ENCODE results near the gene SOD2. TPM values are rescaled to one million over a fixed set of nuclear protein-coding genes. Genes with fewer than 3 reads are reported as not detected.

Gene SOD2
- total RNA-seq: 54.0 and 532 TPM in 2 replicates

GRCh38 chr6:159693128-159693893, at the start of gene SOD2:
Gene SOD2 (minus strand): TSS chr6:159693241. CDS start chr6:159693167, 74 bp downstream.

GRCh38 chr6:159726918-159727716, 34.1 kb upstream of the SOD2 start, which contains the start of gene WTAP:
Gene WTAP (plus strand): TSS chr6:159727506. CDS start chr6:159736266, 8,760 bp downstream.

Other genes starting within 250 kb of the SOD2 start
- 124 and 138 TPM in 2 replicates for gene WTAP, start 34.3 kb upstream of the SOD2 start, total RNA-seq
- 20.4 and 34.2 TPM in 2 replicates for gene ACAT2, start 68.8 kb upstream of the SOD2 start, total RNA-seq
- 203 and 281 TPM in 2 replicates for gene TCP1, start 96.4 kb upstream of the SOD2 start, total RNA-seq
- 59.2 and 94.3 TPM in 2 replicates for gene MRPL18, start 97.2 kb upstream of the SOD2 start, total RNA-seq
- 0.07 TPM in 1 of 2 replicates, not detected in the other for gene PNLDC1, start 107.0 kb upstream of the SOD2 start, total RNA-seq
- gene MAS1, start 197.7 kb upstream of the SOD2 start, total RNA-seq: not detected in 2 replicates

All from nasal cavity respiratory epithelium epithelial cell of viscerocranial mucosa (primary cell).